Hepatocyte (in vitro differentiated cells): ENCODE data around the gene IGFBP7.

ENCODE experiments used
- EZH2 ChIP-seq: fragments of 200-600 bp; sonication (generic); IDR thresholded peaks from 2 replicates; pipeline ENCODE4 v1.6.1; 2016; ENCODE audit warnings: antibody characterized with exemption, mild to moderate bottlenecking, borderline replicate concordance
- EZH2phosphoT487 ChIP-seq: fragments of 200-600 bp; sonication (generic); IDR thresholded peaks from one replicate; pipeline ENCODE4 v1.6.1; 2018; ENCODE audit warnings: antibody characterized with exemption, mild to moderate bottlenecking, low read depth, moderate library complexity; ENCODE audit not compliant: unreplicated experiment, severe bottlenecking
- TF ChIP-seq, protein P1 (sequence below): fragments of 200-600 bp; sonication (generic); IDR thresholded peaks from 2 replicates; pipeline ENCODE4 v1.5.1; 2016; ENCODE audit warnings: antibody characterized with exemption, mild to moderate bottlenecking; ENCODE audit not compliant: poor library complexity

DNA sequence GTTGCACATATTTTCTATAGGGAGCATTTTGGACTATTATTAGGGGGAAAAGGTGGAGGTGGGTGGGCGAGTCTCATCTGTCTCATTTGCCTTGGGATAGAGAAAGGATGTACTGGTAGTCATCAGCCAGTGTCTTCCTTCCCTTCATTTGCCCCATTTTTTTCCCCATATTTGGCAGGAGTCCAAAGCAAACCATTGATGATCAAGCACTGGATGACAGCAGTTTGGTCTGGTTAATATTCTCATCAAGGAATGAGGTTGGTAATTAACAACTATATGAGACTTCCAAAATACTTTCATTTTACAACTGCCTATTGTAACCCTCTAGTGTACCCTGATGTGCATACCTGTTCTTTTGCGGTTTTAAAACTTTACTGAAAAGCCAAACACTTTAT lies 22.6 kb upstream of the IGFBP7 start:
- TF ChIP-seq, protein P1, sequence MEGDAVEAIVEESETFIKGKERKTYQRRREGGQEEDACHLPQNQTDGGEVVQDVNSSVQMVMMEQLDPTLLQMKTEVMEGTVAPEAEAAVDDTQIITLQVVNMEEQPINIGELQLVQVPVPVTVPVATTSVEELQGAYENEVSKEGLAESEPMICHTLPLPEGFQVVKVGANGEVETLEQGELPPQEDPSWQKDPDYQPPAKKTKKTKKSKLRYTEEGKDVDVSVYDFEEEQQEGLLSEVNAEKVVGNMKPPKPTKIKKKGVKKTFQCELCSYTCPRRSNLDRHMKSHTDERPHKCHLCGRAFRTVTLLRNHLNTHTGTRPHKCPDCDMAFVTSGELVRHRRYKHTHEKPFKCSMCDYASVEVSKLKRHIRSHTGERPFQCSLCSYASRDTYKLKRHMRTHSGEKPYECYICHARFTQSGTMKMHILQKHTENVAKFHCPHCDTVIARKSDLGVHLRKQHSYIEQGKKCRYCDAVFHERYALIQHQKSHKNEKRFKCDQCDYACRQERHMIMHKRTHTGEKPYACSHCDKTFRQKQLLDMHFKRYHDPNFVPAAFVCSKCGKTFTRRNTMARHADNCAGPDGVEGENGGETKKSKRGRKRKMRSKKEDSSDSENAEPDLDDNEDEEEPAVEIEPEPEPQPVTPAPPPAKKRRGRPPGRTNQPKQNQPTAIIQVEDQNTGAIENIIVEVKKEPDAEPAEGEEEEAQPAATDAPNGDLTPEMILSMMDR, result no peak
- TF ChIP-seq EZH2, result no peak
- TF ChIP-seq EZH2phosphoT487, result no peak
